Peyer's patch (tissue), 4 donors: ENCODE measurements around the gene SYT8. TPM values are rescaled to one million over a fixed set of nuclear protein-coding genes. Genes with fewer than 3 reads are reported as not detected.

Experiments
- DNase-seq, 3 donors: peaks; one replicate each; pipeline ENCODE4 v3.0.0-alpha.2; 2017 to 2019
- H3K27ac ChIP-seq, 4 donors: fragments of 200-600 bp; sonication (generic); one replicate each; pipeline ENCODE4 v1.5.1; 2016 to 2019
- H3K27me3 ChIP-seq, 2 donors: fragments of 200-600 bp; sonication (generic); one replicate each; pipeline ENCODE4 v1.5.1; 2019
- H3K36me3 ChIP-seq, 3 donors: fragments of 200-600 bp; sonication (generic); one replicate each; pipeline ENCODE4 v1.5.1; 2016 to 2019
- H3K4me1 ChIP-seq, 4 donors: fragments of 200-600 bp; sonication (generic); one replicate each; pipeline ENCODE4 v1.5.1; 2016 to 2019
- H3K4me3 ChIP-seq, 4 donors: fragments of 200-600 bp; sonication (generic); 1 replicate in 3 of 4; 2 replicates in 1 of 4; pipeline ENCODE4 v1.5.1; 2016 to 2019; ENCODE audit warnings: mild to moderate bottlenecking in 1 of 4
- H3K9me3 ChIP-seq, 4 donors: fragments of 200-600 bp; sonication (generic); one replicate each; pipeline ENCODE4 v1.5.1; 2016 to 2019; ENCODE audit warnings: mild to moderate bottlenecking in 1 of 4
- POLR2A ChIP-seq, 2 donors: fragments of 450-650 bp; IDR thresholded peaks; one replicate each; pipeline ENCODE4 v1.5.1; 2017; ENCODE audit warnings: antibody characterized with exemption in 2 of 2, mild to moderate bottlenecking in 2 of 2, moderate library complexity in 2 of 2
- total RNA-seq, 4 donors: library from RNA; depleted of rRNA; stranded (reverse); fragments of >200 nt; gene quantifications; one replicate each; pipeline ENCODE4 v1.1.0, GENCODE V29; 2016
- TF ChIP-seq, protein P1 (sequence below), 6 experiments: fragments of 450-650 bp in 4 of 6; fragments of 200-600 bp in 2 of 6; sonication (generic) in 1 of 6; IDR thresholded peaks; one replicate each; pipeline ENCODE4 v1.5.1; 2017 to 2019; ENCODE audit warnings: antibody characterized with exemption in 6 of 6, mild to moderate bottlenecking in 3 of 6, moderate library complexity in 1 of 6

The SYT8 gene
- total RNA-seq, 4 donors from 2014 or later: 21.3 to 57.6 (median 44.6) TPM; not detected in 1

- Histone ChIP-seq H3K4me1 (peaks cover 0 to 17% (median 0%) of the 10 kb centered on the region in 4 donors), H3K9me3 (no peaks in the 10 kb centered on the region), H3K4me3 (no peak overlapping the region), H3K36me3 (no peaks in the 10 kb centered on the region), H3K27me3 (no peaks in the 10 kb centered on the region), H3K27ac (no peak overlapping the region)
- TF ChIP-seq, protein P1, sequence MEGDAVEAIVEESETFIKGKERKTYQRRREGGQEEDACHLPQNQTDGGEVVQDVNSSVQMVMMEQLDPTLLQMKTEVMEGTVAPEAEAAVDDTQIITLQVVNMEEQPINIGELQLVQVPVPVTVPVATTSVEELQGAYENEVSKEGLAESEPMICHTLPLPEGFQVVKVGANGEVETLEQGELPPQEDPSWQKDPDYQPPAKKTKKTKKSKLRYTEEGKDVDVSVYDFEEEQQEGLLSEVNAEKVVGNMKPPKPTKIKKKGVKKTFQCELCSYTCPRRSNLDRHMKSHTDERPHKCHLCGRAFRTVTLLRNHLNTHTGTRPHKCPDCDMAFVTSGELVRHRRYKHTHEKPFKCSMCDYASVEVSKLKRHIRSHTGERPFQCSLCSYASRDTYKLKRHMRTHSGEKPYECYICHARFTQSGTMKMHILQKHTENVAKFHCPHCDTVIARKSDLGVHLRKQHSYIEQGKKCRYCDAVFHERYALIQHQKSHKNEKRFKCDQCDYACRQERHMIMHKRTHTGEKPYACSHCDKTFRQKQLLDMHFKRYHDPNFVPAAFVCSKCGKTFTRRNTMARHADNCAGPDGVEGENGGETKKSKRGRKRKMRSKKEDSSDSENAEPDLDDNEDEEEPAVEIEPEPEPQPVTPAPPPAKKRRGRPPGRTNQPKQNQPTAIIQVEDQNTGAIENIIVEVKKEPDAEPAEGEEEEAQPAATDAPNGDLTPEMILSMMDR (IDR thresholded peaks at IDR 0.05): no peak
- TF ChIP-seq POLR2A (IDR thresholded peaks at IDR 0.05): no peak
- no peak for DNase-seq
These were observed 10.4 kb upstream of the SYT8 start for GRCh38 chr11:1824221-1825038.

DNA sequence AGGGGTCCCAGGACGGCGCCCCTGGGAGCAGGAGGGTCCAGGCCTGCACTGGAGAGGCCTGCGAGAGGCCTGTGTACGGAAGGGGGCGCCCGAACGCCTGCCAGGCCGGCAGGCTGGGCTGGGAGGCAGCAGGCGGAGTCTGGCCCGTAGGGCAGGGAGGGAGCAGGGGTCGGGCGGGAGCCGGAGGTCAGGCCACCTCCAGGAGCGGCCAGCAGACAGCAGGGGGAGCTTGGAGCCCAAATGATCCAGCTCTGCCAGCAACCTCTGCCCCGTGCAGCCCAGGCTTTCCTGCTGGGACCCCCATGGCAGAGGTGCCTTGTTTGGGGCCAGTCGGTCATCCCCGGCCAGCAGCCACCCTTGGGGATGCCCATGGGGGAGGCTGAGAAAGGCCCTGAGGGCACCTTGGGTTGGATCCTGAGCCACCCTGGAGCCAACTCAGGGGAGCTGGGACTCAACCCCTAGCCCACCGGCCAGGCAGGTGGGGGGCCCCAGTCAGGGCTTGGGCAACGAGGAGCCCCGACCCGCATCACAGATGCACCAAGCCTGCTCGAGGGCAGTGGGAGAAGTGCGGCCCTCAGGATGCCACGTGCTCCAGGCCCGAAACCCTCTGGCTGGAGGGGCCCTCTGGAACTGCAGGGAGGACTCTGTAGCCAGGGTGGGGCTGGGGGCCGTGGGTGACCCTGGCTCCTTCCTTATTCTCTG is 9.6 kb upstream of the SYT8 start:
- no peak for TF ChIP-seq POLR2A (IDR thresholded peaks at IDR 0.05)
- TF ChIP-seq, protein P1 (IDR thresholded peaks at IDR 0.05): peak in 5 of 6 experiments; percentile 7 to 68 (median 60)
- no peak overlapping the region for H3K4me3 ChIP-seq
- no peaks in the 10 kb centered on the region for H3K27me3 ChIP-seq

DNA sequence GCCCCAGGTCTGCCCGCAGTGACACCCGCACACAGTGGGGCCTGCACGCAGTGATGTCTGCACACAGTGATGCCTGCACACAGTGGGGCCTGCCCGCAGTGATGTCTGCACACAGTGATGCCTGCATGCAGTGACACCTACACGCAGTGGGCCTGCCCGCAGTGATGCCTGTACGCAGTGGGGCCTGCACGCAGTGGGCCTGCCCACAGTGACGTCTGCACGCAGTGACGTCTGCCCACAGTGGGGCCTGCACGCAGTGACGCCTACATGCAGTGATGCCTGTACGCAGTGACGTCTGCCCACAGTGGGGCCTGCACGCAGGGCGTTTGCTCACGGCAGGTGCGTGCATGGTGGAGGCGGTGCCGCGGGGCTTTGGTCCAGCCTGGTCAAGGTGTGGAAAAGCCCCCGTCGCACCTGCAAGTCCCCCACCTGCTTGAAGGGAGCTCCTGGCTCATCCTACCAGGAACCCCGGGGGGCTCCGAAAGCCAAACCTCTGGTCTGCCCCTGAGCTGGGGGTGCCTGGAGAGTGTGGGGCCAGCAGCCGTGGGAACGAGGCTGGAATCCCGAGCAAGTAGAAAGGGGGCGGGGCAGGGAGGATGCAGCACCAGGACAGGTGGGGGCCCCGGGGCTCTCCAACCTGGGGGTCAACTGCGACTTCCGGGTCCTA is 8.9 kb upstream of the SYT8 start:
- Histone ChIP-seq H3K27me3 (no peaks in the 10 kb centered on the region), H3K9me3 (no peaks in the 10 kb centered on the region), H3K27ac (no peak overlapping the region), H3K4me3 (no peak overlapping the region), H3K4me1 (peaks cover 0 to 26% (median 1%) of the 10 kb centered on the region in 4 donors), H3K36me3 (no peaks in the 10 kb centered on the region)
- DNase-seq: no peak
- no peak for TF ChIP-seq POLR2A (IDR thresholded peaks at IDR 0.05)
- TF ChIP-seq, protein P1 (IDR thresholded peaks at IDR 0.05): no peak

More for the DNA sequence above, 9.6 kb upstream of the SYT8 start:
- Histone ChIP-seq H3K36me3 (no peaks in the 10 kb centered on the region), H3K4me1 (peaks cover 0 to 19% (median under 1%) of the 10 kb centered on the region in 4 donors), H3K9me3 (no peaks in the 10 kb centered on the region), H3K27ac (no peak overlapping the region)
- peak in 2 of 3 donors; percentile 72 to 80 for DNase-seq

DNA sequence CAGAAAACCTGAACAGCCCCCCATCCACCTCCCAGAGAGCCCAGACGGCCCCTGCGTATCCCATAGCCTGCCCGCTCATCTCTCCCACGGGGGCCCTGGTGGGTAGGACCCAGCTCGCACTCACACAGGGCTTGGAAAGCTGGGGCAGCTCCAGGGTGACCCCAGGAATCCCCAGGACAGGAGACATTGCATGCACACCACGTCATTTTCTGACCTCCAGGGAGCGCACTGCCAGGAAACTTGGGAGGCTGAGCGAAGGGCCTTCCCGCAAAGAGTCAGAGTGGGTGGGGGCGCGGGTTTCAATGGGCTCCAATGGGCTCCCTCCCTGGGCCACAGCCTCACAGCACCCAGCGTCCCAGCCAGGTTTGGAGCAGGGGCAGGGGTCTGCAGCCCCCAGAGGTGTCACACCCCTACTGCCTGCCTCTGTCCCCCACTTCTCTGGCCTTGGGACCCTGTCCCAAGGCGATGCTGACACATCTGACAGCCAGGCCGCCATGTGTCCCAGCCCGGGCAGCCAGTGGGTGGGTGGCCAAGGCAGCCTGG is 8.2 kb upstream of the SYT8 start:
- no peak overlapping the region for H3K4me3 ChIP-seq
- no peaks in the 10 kb centered on the region for H3K36me3 ChIP-seq
- DNase-seq: peak in 2 of 3 donors; percentile 41 to 69
- peaks cover 0 to 33% (median 5%) of the 10 kb centered on the region in 4 donors for H3K4me1 ChIP-seq
- H3K9me3 ChIP-seq: no peaks in the 10 kb centered on the region
- H3K27ac ChIP-seq: no peak overlapping the region
- no peaks in the 10 kb centered on the region for H3K27me3 ChIP-seq
- no peak for TF ChIP-seq POLR2A (IDR thresholded peaks at IDR 0.05)
- TF ChIP-seq, protein P1 (IDR thresholded peaks at IDR 0.05): peak in 4 of 6 experiments; percentile 17 to 41 (median 26)

- Histone ChIP-seq H3K27ac (no peak overlapping the region), H3K4me3 (no peak overlapping the region), H3K36me3 (no peaks in the 10 kb centered on the region), H3K27me3 (no peaks in the 10 kb centered on the region), H3K9me3 (no peaks in the 10 kb centered on the region), H3K4me1 (peaks cover 2 to 40% (median 9%) of the 10 kb centered on the region in 4 donors)
- TF ChIP-seq, protein P1 (IDR thresholded peaks at IDR 0.05): no peak
- TF ChIP-seq POLR2A (IDR thresholded peaks at IDR 0.05): no peak
- DNase-seq: peak in 2 of 3 donors; percentile 62 to 73
These were observed 7.5 kb upstream of the SYT8 start for GRCh38 chr11:1827095-1827813.
